Measurements from ENCODE around the gene GNAS-AS1.

GNAS-AS1 gene

DNA sequence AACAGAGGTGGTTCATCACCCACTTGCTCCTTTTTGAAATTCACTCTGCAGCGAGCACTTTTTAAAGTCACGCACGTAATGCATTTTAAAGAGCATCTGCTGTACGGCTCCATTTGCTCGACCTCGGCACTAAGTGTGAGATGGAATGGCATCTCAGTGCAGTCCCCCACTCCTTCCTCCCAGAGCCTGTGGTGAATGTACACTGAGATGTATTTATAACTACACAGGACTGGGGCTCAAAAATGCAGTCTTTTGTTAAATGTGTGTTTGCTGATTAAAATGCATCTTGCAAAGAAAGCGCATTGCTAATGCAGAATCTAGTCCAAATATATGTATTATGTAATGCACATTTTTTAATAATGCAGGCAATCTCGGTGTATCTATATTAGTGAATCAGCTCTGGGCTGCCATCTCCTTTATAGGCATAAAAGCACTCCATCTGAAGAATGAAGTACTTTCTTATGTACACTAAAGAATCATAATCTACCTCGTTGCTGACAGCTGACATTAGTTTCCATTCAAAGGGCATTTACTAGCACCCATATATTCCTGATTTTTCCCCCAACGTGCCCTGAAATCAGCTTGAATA, 14.0 kb downstream of the GNAS-AS1 start:
- no peaks in the 10 kb centered on the region for H3K4me1 ChIP-seq (ENCODE audit: control insufficient read depth in 2 of 2, insufficient read depth in 1 of 2, low read depth in 1 of 2, low read length in 2 of 2)
- H2AK5ac ChIP-seq (ENCODE audit: low read depth, low read length), result no peak overlapping the region
- peaks cover 7 to 98% (median 24%) of the 10 kb centered on the region in 3 experiments for H3K27me3 ChIP-seq (ENCODE audit: control insufficient read depth in 3 of 3, insufficient read depth in 3 of 3, low read depth in 1 of 3, low read length in 3 of 3)
- peaks cover 0 to 4% of the 10 kb centered on the region in 2 donors for H3K36me3 ChIP-seq (replicated peaks in 1 of 2; ENCODE audit: control insufficient read depth in 2 of 2, insufficient read depth in 2 of 2, low read length in 2 of 2)
- H3K18ac ChIP-seq (ENCODE audit: low read length), result no peak overlapping the region
- no peak overlapping the region for H2AFZ ChIP-seq (ENCODE audit: low read length)
- H4K8ac ChIP-seq (ENCODE audit: low read depth, low read length), result no peak overlapping the region
- no peak overlapping the region for H2BK5ac ChIP-seq (ENCODE audit: low read length)
- H2BK12ac ChIP-seq (ENCODE audit: low read length), result no peak overlapping the region
- H3K4ac ChIP-seq (ENCODE audit: low read length), result no peak overlapping the region
- no peak overlapping the region for H3K27ac ChIP-seq (replicated peaks; ENCODE audit: low read length)
- H2BK120ac ChIP-seq (ENCODE audit: low read depth, low read length), result no peak overlapping the region
- DNase-seq (ENCODE audit: low spot score), result no peak
- no peak overlapping the region for H3K23ac ChIP-seq (ENCODE audit: low read depth, low read length, poor library complexity)
- no CpG with 5 or more reads among the region's 10 CpGs for WGBS, 2 donors (ENCODE audit: extremely low coverage in 2 of 2, insufficient read length in 2 of 2, insufficient replicate concordance in 1 of 2)
- H3K4me2 ChIP-seq (ENCODE audit: insufficient read depth, low read length, poor library complexity, severe bottlenecking), result no peak overlapping the region
- no peak overlapping the region for H3K4me3 ChIP-seq (ENCODE audit: low read length in 2 of 2)
- H4K91ac ChIP-seq (ENCODE audit: low read depth, low read length, poor library complexity), result no peak overlapping the region
- H2BK15ac ChIP-seq (ENCODE audit: low read length), result no peak overlapping the region
- no peaks in the 10 kb centered on the region for H3K79me1 ChIP-seq (ENCODE audit: low read depth, low read length)
- H3K9me3 ChIP-seq (replicated peaks in 1 of 2; ENCODE audit: control insufficient read depth in 2 of 2, insufficient read depth in 1 of 2, low read depth in 1 of 2, low read length in 2 of 2), result no peaks in the 10 kb centered on the region
- no peak overlapping the region for H3K14ac ChIP-seq (ENCODE audit: low read length)
- no peak overlapping the region for H3K9ac ChIP-seq (ENCODE audit: low read depth, low read length, poor library complexity)

DNA sequence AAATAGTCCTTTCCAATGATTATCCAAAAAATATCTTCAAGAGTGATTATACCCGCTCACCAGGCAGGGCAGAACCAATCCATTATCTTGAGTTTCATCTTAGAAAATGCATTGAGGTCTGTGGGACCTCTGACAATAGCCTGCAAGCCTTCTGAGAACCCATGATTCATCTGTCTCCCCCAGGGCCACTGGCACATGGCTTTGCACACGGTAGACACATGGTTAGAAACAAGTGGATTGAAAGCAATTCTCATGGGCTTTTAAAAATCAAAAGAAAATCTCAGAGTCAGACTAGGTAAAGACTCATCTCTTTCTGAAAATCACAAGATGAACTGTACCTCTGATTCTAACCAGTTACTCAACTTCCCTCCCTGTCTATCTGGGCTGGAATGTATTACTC, 15.5 kb downstream of the GNAS-AS1 start:
- H3K79me1 ChIP-seq (ENCODE audit: low read depth, low read length), result peaks cover 2% of the 10 kb centered on the region
- no peak overlapping the region for H3K4me2 ChIP-seq (ENCODE audit: insufficient read depth, low read length, poor library complexity, severe bottlenecking)
- no peak overlapping the region for H3K4me3 ChIP-seq (ENCODE audit: low read length in 2 of 2)
- H3K14ac ChIP-seq (ENCODE audit: low read length), result no peak overlapping the region
- H3K4me1 ChIP-seq (ENCODE audit: control insufficient read depth in 2 of 2, insufficient read depth in 1 of 2, low read depth in 1 of 2, low read length in 2 of 2), result no peaks in the 10 kb centered on the region
- DNase-seq (ENCODE audit: low spot score), result no peak
- no peak overlapping the region for H3K4ac ChIP-seq (ENCODE audit: low read length)
- H3K36me3 ChIP-seq (replicated peaks in 1 of 2; ENCODE audit: control insufficient read depth in 2 of 2, insufficient read depth in 2 of 2, low read length in 2 of 2), result peaks cover 0 to 3% of the 10 kb centered on the region in 2 donors
- no peak overlapping the region for H2BK12ac ChIP-seq (ENCODE audit: low read length)
- H3K9me3 ChIP-seq (replicated peaks in 1 of 2; ENCODE audit: control insufficient read depth in 2 of 2, insufficient read depth in 1 of 2, low read depth in 1 of 2, low read length in 2 of 2), result peaks cover 0 to 2% of the 10 kb centered on the region in 2 donors
- H2AK5ac ChIP-seq (ENCODE audit: low read depth, low read length), result no peak overlapping the region
- no peak overlapping the region for H3K23ac ChIP-seq (ENCODE audit: low read depth, low read length, poor library complexity)
- H2BK5ac ChIP-seq (ENCODE audit: low read length), result no peak overlapping the region
- no peak overlapping the region for H2BK120ac ChIP-seq (ENCODE audit: low read depth, low read length)
- no peak overlapping the region for H4K91ac ChIP-seq (ENCODE audit: low read depth, low read length, poor library complexity)
- H3K27ac ChIP-seq (replicated peaks; ENCODE audit: low read length), result no peak overlapping the region
- H2AFZ ChIP-seq (ENCODE audit: low read length), result no peak overlapping the region
- H3K18ac ChIP-seq (ENCODE audit: low read length), result no peak overlapping the region
- H4K8ac ChIP-seq (ENCODE audit: low read depth, low read length), result no peak overlapping the region
- no CpG with 5 or more reads among the region's 2 CpGs for WGBS, 2 donors (ENCODE audit: extremely low coverage in 2 of 2, insufficient read length in 2 of 2, insufficient replicate concordance in 1 of 2)
- H3K9ac ChIP-seq (ENCODE audit: low read depth, low read length, poor library complexity), result no peak overlapping the region
- no peak overlapping the region for H2BK15ac ChIP-seq (ENCODE audit: low read length)
- H3K27me3 ChIP-seq (ENCODE audit: control insufficient read depth in 3 of 3, insufficient read depth in 3 of 3, low read depth in 1 of 3, low read length in 3 of 3), result peaks cover 2 to 85% (median 10%) of the 10 kb centered on the region in 3 experiments

DNA sequence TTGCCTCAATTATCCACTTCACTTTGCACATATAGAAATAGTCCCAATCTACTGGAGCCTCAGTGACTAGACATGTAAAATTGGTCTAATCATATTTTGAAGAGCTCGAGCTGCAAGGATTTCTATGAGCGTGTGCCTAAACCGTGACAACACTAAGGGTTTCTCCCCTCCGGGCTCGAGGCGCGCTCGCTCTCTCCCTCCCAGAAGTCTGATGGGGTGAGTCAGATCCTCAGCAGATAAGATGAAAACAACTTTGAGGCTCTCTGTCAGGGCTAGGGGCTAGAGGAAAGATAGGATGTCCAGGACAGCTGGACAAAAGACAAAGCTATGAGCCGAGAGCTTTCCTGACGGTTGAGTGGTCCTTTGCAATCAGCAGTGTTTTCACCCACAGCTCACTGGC, 16.8 kb downstream of the GNAS-AS1 start:
- H2BK5ac ChIP-seq (ENCODE audit: low read length), result no peak overlapping the region
- H3K14ac ChIP-seq (ENCODE audit: low read length), result no peak overlapping the region
- no peaks in the 10 kb centered on the region for H3K4me1 ChIP-seq (ENCODE audit: control insufficient read depth in 2 of 2, insufficient read depth in 1 of 2, low read depth in 1 of 2, low read length in 2 of 2)
- H2BK12ac ChIP-seq (ENCODE audit: low read length), result no peak overlapping the region
- no peak overlapping the region for H3K18ac ChIP-seq (ENCODE audit: low read length)
- no peak overlapping the region for H2BK120ac ChIP-seq (ENCODE audit: low read depth, low read length)
- H3K79me1 ChIP-seq (ENCODE audit: low read depth, low read length), result peaks cover 2% of the 10 kb centered on the region
- H3K27ac ChIP-seq (replicated peaks; ENCODE audit: low read length), result no peak overlapping the region
- H3K4ac ChIP-seq (ENCODE audit: low read length), result no peak overlapping the region
- no peak overlapping the region for H4K8ac ChIP-seq (ENCODE audit: low read depth, low read length)
- no peak overlapping the region for H4K91ac ChIP-seq (ENCODE audit: low read depth, low read length, poor library complexity)
- no peak overlapping the region for H3K4me3 ChIP-seq (ENCODE audit: low read length in 2 of 2)
- H3K4me2 ChIP-seq (ENCODE audit: insufficient read depth, low read length, poor library complexity, severe bottlenecking), result no peak overlapping the region
- peaks cover 0 to 3% of the 10 kb centered on the region in 2 donors for H3K36me3 ChIP-seq (replicated peaks in 1 of 2; ENCODE audit: control insufficient read depth in 2 of 2, insufficient read depth in 2 of 2, low read length in 2 of 2)
- no CpG with 5 or more reads among the region's 10 CpGs for WGBS, 2 donors (ENCODE audit: extremely low coverage in 2 of 2, insufficient read length in 2 of 2, insufficient replicate concordance in 1 of 2)
- H3K27me3 ChIP-seq (ENCODE audit: control insufficient read depth in 3 of 3, insufficient read depth in 3 of 3, low read depth in 1 of 3, low read length in 3 of 3), result peaks cover 0 to 71% (median 1%) of the 10 kb centered on the region in 3 experiments
- H3K23ac ChIP-seq (ENCODE audit: low read depth, low read length, poor library complexity), result no peak overlapping the region
- no peak for DNase-seq (ENCODE audit: low spot score)
- H2AFZ ChIP-seq (ENCODE audit: low read length), result no peak overlapping the region
- H3K9ac ChIP-seq (ENCODE audit: low read depth, low read length, poor library complexity), result no peak overlapping the region
- no peak overlapping the region for H2BK15ac ChIP-seq (ENCODE audit: low read length)
- no peak overlapping the region for H2AK5ac ChIP-seq (ENCODE audit: low read depth, low read length)
- peaks cover 0 to 4% of the 10 kb centered on the region in 2 donors for H3K9me3 ChIP-seq (replicated peaks in 1 of 2; ENCODE audit: control insufficient read depth in 2 of 2, insufficient read depth in 1 of 2, low read depth in 1 of 2, low read length in 2 of 2)

DNA sequence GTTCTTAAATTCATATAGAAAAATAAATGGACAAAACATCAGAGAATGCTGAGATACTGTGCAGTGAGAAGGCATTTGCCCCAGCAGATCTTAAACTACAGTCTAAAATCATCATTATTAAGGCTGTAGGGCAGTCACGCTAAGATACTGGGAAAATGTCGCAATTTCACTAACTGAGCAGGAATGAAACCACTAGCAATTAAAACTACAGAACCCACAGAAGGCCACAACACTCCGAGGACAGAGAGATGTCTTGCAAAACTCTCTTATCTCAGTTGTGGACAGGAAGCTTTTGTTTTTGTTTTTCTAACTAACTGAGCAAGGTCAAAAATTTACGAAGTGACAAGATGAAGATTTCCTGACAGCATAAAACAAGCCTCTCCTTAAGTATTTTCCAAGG, 18.2 kb downstream of the GNAS-AS1 start:
- WGBS, 2 donors (ENCODE audit: extremely low coverage in 2 of 2, insufficient read length in 2 of 2, insufficient replicate concordance in 1 of 2), result no CpG with 5 or more reads among the region's 4 CpGs
- no peak overlapping the region for H2AK5ac ChIP-seq (ENCODE audit: low read depth, low read length)
- H3K36me3 ChIP-seq (replicated peaks in 1 of 2; ENCODE audit: control insufficient read depth in 2 of 2, insufficient read depth in 2 of 2, low read length in 2 of 2), result peaks cover 0 to 3% of the 10 kb centered on the region in 2 donors
- H3K27me3 ChIP-seq (ENCODE audit: control insufficient read depth in 3 of 3, insufficient read depth in 3 of 3, low read depth in 1 of 3, low read length in 3 of 3), result peaks cover 0 to 57% (median 0%) of the 10 kb centered on the region in 3 experiments
- no peak overlapping the region for H2AFZ ChIP-seq (ENCODE audit: low read length)
- no peak overlapping the region for H2BK12ac ChIP-seq (ENCODE audit: low read length)
- H4K8ac ChIP-seq (ENCODE audit: low read depth, low read length), result no peak overlapping the region
- no peak overlapping the region for H3K9ac ChIP-seq (ENCODE audit: low read depth, low read length, poor library complexity)
- H3K4me1 ChIP-seq (ENCODE audit: control insufficient read depth in 2 of 2, insufficient read depth in 1 of 2, low read depth in 1 of 2, low read length in 2 of 2), result no peaks in the 10 kb centered on the region
- no peak overlapping the region for H3K18ac ChIP-seq (ENCODE audit: low read length)
- no peak for DNase-seq (ENCODE audit: low spot score)
- no peak overlapping the region for H3K14ac ChIP-seq (ENCODE audit: low read length)
- H3K4me3 ChIP-seq (ENCODE audit: low read length in 2 of 2), result no peak overlapping the region
- no peak overlapping the region for H2BK5ac ChIP-seq (ENCODE audit: low read length)
- no peak overlapping the region for H2BK15ac ChIP-seq (ENCODE audit: low read length)
- H2BK120ac ChIP-seq (ENCODE audit: low read depth, low read length), result no peak overlapping the region
- H3K27ac ChIP-seq (replicated peaks; ENCODE audit: low read length), result no peak overlapping the region
- H3K9me3 ChIP-seq (replicated peaks in 1 of 2; ENCODE audit: control insufficient read depth in 2 of 2, insufficient read depth in 1 of 2, low read depth in 1 of 2, low read length in 2 of 2), result peaks cover 0 to 4% of the 10 kb centered on the region in 2 donors
- H3K4me2 ChIP-seq (ENCODE audit: insufficient read depth, low read length, poor library complexity, severe bottlenecking), result no peak overlapping the region
- H3K23ac ChIP-seq (ENCODE audit: low read depth, low read length, poor library complexity), result no peak overlapping the region
- peaks cover 2% of the 10 kb centered on the region for H3K79me1 ChIP-seq (ENCODE audit: low read depth, low read length)
- H3K4ac ChIP-seq (ENCODE audit: low read length), result no peak overlapping the region
- H4K91ac ChIP-seq (ENCODE audit: low read depth, low read length, poor library complexity), result no peak overlapping the region

Measured in neuronal stem cell (in vitro differentiated cells).